GM12801 (cell line): Measurements from ENCODE around the gene NAALADL2.

Experiments used
- CTCF ChIP-seq: IDR thresholded peaks from one replicate; pipeline ENCODE4 v1.5.1; 2011; ENCODE audit warnings: control low read depth; ENCODE audit not compliant: insufficient read length; ENCODE audit errors: extremely low read depth

The NAALADL2 gene

GRCh38 chr3:175212896-175213295 lies 353.8 kb downstream of the NAALADL2 start:
- no peak for TF ChIP-seq CTCF

- no peak for TF ChIP-seq CTCF
Measured at GRCh38 chr3:175214216-175214615, 355.1 kb downstream of the NAALADL2 start.

GRCh38 chr3:175215833-175216232 lies 356.7 kb downstream of the NAALADL2 start:
- no peak for TF ChIP-seq CTCF

- no peak for TF ChIP-seq CTCF
Measured at GRCh38 chr3:175222356-175222755, 363.2 kb downstream of the NAALADL2 start.

- TF ChIP-seq CTCF: no peak
Measured at GRCh38 chr3:175224051-175224450, 364.9 kb downstream of the NAALADL2 start.

GRCh38 chr3:175226444-175226843 lies 367.3 kb downstream of the NAALADL2 start:
- TF ChIP-seq CTCF: no peak

GRCh38 chr3:175227126-175227525 lies 368.0 kb downstream of the NAALADL2 start:
- no peak for TF ChIP-seq CTCF
